ENCODE data around the gene LSM6. TPM values are rescaled to one million over a fixed set of nuclear protein-coding genes. Genes with fewer than 3 reads are reported as not detected.

LSM6 gene
- total RNA-seq, 1 experiment from 2014 or later, result 78.3 TPM

DNA sequence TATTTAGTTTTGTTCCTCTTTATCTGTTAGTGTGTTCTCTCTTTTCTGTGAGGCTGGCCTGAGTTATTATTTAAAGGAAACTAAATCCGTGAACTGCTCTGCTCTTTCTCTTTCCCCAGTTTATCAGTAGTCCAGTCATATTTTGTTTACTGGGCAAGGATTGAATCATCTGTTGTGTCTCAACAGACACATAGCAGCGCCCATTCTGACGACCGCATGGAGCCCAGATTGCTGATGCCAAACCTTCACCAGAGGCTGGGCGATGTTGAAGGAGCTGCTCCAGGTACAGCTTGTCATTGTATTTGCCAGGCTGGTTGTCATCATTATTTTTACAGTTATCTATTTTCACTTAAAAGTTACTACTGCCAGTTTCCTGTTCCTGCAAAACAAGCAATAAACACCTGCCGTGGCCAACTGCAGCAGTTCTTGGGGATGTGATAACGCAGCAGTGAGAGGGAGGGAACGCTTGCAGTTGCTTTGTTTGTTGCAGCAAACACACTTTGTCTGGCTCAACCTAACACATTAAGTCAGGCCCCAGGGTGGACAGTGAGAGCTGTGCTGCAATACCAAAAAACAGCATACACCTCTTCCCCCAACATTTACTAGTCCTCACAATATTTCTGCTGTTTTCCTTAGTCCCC, 48.9 kb downstream of the LSM6 start:
- H3K79me2 ChIP-seq (ENCODE audit: insufficient read depth, low read length), result no peaks in the 10 kb centered on the region
- Mint-ChIP-seq H3K4me3 (no peak overlapping the region), H3K36me3 (ENCODE audit: insufficient read depth in 1 of 3, low read depth in 3 of 3) (no peaks in the 10 kb centered on the region), H3K27ac (no peak overlapping the region), H3K9me3 (no peaks in the 10 kb centered on the region), H3K4me1 (no peaks in the 10 kb centered on the region), H3K27me3 (ENCODE audit: low read depth) (no peaks in the 10 kb centered on the region; the same call in 1 of the 2 replicates)
- no peak overlapping the region for H3K23ac ChIP-seq (ENCODE audit: insufficient read length, low read depth, low read length)
- no peak overlapping the region for H3K27ac ChIP-seq (ENCODE audit: insufficient read length, low read depth, low read length)
- no peak overlapping the region for H3K18ac ChIP-seq (ENCODE audit: insufficient read length, low read depth, low read length)
- H4K8ac ChIP-seq (replicated peaks; ENCODE audit: insufficient read length, low read depth, low read length), result no peak overlapping the region
- no peak overlapping the region for H2BK20ac ChIP-seq (ENCODE audit: low read depth, low read length, poor library complexity, severe bottlenecking)
- no peak overlapping the region for H2BK15ac ChIP-seq (ENCODE audit: low read depth, low read length)
- H4K91ac ChIP-seq (ENCODE audit: insufficient read length, low read depth, low read length), result no peak overlapping the region
- TF ChIP-seq, protein P1, sequence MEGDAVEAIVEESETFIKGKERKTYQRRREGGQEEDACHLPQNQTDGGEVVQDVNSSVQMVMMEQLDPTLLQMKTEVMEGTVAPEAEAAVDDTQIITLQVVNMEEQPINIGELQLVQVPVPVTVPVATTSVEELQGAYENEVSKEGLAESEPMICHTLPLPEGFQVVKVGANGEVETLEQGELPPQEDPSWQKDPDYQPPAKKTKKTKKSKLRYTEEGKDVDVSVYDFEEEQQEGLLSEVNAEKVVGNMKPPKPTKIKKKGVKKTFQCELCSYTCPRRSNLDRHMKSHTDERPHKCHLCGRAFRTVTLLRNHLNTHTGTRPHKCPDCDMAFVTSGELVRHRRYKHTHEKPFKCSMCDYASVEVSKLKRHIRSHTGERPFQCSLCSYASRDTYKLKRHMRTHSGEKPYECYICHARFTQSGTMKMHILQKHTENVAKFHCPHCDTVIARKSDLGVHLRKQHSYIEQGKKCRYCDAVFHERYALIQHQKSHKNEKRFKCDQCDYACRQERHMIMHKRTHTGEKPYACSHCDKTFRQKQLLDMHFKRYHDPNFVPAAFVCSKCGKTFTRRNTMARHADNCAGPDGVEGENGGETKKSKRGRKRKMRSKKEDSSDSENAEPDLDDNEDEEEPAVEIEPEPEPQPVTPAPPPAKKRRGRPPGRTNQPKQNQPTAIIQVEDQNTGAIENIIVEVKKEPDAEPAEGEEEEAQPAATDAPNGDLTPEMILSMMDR (conservative IDR thresholded peaks at IDR 0.05), result no peak
- H3K14ac ChIP-seq (ENCODE audit: insufficient read depth, low read length), result no peak overlapping the region
- H2BK12ac ChIP-seq (ENCODE audit: insufficient read length, low read depth, low read length), result no peak overlapping the region
- H3K56ac ChIP-seq (ENCODE audit: insufficient read length, low read depth, low read length), result no peak overlapping the region
- WGBS (ENCODE audit: extremely low coverage, insufficient read length, low lambda C conversion rate), result no CpG with 5 or more reads among the region's 8 CpGs
- H4K5ac ChIP-seq (ENCODE audit: insufficient read length, low read depth, low read length), result no peak overlapping the region
- no peak overlapping the region for H2AFZ ChIP-seq (ENCODE audit: low read length)
- no peak overlapping the region for H2BK120ac ChIP-seq (ENCODE audit: low read depth, low read length, poor library complexity, severe bottlenecking)
- no peaks in the 10 kb centered on the region for H3K4me1 ChIP-seq (ENCODE audit: insufficient read depth, low read length)
- no peaks in the 10 kb centered on the region for H3K79me1 ChIP-seq (ENCODE audit: insufficient read depth, low read depth, low read length, poor library complexity, severe bottlenecking)
- H3K9ac ChIP-seq (ENCODE audit: extremely low read depth, insufficient read length, low read length), result no peak overlapping the region
- no peak for DNase-seq
- no peak overlapping the region for H3K4ac ChIP-seq (ENCODE audit: low read depth, low read length)
- H2BK5ac ChIP-seq (ENCODE audit: insufficient read length, low read length), result no peak overlapping the region
- H3K27me3 ChIP-seq (ENCODE audit: insufficient read depth, low read length), result no peaks in the 10 kb centered on the region
- H2AK5ac ChIP-seq (ENCODE audit: insufficient read length, low read length), result no peak overlapping the region
- no peaks in the 10 kb centered on the region for H4K20me1 ChIP-seq (ENCODE audit: control insufficient read depth, insufficient read depth, insufficient read length)
- H3T11ph ChIP-seq (ENCODE audit: low read length), result no peak overlapping the region
- H3K4me2 ChIP-seq (ENCODE audit: insufficient read depth, insufficient read length, low read length), result no peak overlapping the region
- no peaks in the 10 kb centered on the region for H3K23me2 ChIP-seq (ENCODE audit: insufficient read length, low read depth, low read length, poor library complexity, severe bottlenecking)
- H3K9me3 ChIP-seq (ENCODE audit: control insufficient read depth, low read depth, low read length), result no peaks in the 10 kb centered on the region
